Glutamatergic neuron (in vitro differentiated cells): Measurements from ENCODE around the gene D2HGDH. TPM values are rescaled to one million over a fixed set of nuclear protein-coding genes. Genes with fewer than 3 reads are reported as not detected.

Source experiments
- DNase-seq: peaks from one replicate; pipeline ENCODE4 v3.0.0; 2022
- H3K27ac Mint-ChIP-seq: one replicate; pipeline ENCODE4 v1.8.0; 2020; ENCODE audit warnings: mild to moderate bottlenecking, mixed read lengths, inconsistent platforms; ENCODE audit not compliant: unreplicated experiment
- H3K27me3 Mint-ChIP-seq: one replicate; pipeline ENCODE4 v1.8.0; 2020; ENCODE audit warnings: mild to moderate bottlenecking, moderate library complexity, mixed read lengths, inconsistent platforms; ENCODE audit not compliant: unreplicated experiment
- H3K36me3 Mint-ChIP-seq: one replicate; pipeline ENCODE4 v1.8.0; 2020; ENCODE audit warnings: mild to moderate bottlenecking, mixed read lengths, inconsistent platforms; ENCODE audit not compliant: unreplicated experiment
- H3K4me1 Mint-ChIP-seq: one replicate; pipeline ENCODE4 v1.8.0; 2020; ENCODE audit warnings: mild to moderate bottlenecking, low read depth, mixed read lengths, inconsistent platforms; ENCODE audit not compliant: unreplicated experiment
- H3K4me3 Mint-ChIP-seq: one replicate; pipeline ENCODE4 v1.8.0; 2020; ENCODE audit warnings: mild to moderate bottlenecking, mixed read lengths, inconsistent platforms; ENCODE audit not compliant: unreplicated experiment
- H3K9me3 Mint-ChIP-seq: one replicate; pipeline ENCODE4 v1.8.0; 2020; ENCODE audit warnings: mild to moderate bottlenecking, moderate library complexity, mixed read lengths, inconsistent platforms; ENCODE audit not compliant: unreplicated experiment
- total RNA-seq: library from RNA; stranded (reverse); fragmentation: NEBNext Ultra II Directional; extraction: Animal tissue kit (Norgen Biotek cat#: 25700); gene quantifications from one replicate; pipeline ENCODE4 v1.2.1, GENCODE V29; 2021; ENCODE audit not compliant: unreplicated experiment
- TF ChIP-seq, protein P1 (sequence below): fragments of 200-600 bp; sonication (generic); IDR thresholded peaks from one replicate; pipeline ENCODE4 v1.5.0; 2021; ENCODE audit not compliant: partially characterized antibody, unreplicated experiment

Gene D2HGDH
- total RNA-seq, 1 donor from 2014 or later, result 12.5 TPM

DNA sequence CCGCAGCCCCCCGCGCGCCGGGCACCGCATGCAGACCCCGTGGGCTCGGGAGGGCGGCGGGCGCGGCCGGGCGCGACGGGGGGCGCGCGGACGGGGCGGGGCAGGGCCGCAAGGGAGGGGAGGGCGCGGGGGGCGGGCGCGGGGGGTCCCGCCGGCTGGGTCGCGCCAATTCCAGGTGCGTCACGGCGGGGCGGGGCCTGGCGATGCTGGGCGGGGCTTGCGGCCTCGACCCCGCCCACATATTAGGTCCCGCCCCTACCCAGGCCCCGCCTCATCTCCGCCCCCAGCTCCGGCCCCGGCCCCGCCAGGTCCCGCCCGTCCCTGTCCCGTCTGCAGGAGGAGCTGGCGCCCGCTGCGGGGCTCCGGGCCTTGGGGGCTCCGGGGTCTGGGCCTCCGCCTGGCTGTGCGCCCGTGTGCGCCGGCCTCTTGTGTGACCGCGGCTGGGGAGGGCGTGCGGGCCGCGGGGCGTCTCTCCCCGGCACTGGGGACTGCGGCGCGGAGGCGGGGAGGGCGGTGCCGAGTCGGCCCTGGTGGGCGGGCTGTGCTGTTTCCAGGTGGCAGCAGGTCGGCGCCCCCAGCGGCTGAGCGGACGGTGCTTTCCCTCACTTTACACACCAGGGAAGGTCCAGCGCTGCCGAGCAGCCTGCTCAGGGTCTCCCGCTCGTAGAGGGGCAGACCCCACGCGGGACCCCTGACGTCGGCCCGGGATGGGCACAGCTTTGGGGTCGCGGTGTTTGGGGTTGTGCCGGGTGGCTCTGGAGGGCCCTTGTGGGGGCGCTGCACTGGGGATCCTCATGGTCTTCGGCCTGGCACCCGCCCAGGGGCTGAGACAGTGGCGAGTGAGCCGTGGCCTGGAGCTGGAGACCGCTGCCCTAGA, 32.0 kb upstream of the D2HGDH start:
- peaks cover 7% of the 10 kb centered on the region for H3K36me3 Mint-ChIP-seq
- H3K27ac Mint-ChIP-seq, result peak overlapping the region; percentile 81
- H3K27me3 Mint-ChIP-seq, result peaks cover 4% of the 10 kb centered on the region
- H3K4me3 Mint-ChIP-seq, result peak overlapping the region; percentile 83
- peaks cover 4% of the 10 kb centered on the region for H3K4me1 Mint-ChIP-seq
- TF ChIP-seq, protein P1, sequence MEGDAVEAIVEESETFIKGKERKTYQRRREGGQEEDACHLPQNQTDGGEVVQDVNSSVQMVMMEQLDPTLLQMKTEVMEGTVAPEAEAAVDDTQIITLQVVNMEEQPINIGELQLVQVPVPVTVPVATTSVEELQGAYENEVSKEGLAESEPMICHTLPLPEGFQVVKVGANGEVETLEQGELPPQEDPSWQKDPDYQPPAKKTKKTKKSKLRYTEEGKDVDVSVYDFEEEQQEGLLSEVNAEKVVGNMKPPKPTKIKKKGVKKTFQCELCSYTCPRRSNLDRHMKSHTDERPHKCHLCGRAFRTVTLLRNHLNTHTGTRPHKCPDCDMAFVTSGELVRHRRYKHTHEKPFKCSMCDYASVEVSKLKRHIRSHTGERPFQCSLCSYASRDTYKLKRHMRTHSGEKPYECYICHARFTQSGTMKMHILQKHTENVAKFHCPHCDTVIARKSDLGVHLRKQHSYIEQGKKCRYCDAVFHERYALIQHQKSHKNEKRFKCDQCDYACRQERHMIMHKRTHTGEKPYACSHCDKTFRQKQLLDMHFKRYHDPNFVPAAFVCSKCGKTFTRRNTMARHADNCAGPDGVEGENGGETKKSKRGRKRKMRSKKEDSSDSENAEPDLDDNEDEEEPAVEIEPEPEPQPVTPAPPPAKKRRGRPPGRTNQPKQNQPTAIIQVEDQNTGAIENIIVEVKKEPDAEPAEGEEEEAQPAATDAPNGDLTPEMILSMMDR, result peak; percentile 65
- H3K9me3 Mint-ChIP-seq, result peaks cover 10% of the 10 kb centered on the region
- DNase-seq, result peak; percentile 89

DNA sequence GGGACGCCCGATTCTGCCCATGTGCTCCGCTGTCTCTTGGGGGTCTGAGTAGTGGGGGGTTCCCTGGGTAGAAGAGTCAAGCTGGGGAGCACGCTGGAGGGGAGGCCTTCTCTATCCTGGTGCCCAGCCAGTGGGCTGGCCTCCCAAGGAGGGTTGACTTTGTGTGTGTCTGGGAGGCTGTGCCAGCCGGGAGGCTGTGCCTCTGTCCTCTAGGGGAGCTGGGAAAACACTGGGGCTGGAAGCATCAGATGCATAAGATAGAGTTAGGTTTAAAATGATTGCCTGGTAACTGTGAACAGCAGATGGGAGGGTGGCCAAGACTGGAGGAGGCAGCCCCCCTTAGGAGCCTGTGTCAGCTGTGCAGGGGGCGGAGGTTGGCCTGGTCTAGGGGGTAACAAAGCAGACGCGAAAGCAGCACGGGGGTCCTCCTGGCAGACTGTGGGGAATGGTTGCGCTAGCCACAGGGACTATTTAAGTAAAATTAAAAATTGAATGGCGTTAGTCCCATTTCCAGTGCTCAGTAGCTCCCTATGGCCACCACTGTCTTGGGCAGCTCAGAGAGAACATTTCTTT, 31.3 kb upstream of the D2HGDH start:
- DNase-seq, result no peak
- H3K27ac Mint-ChIP-seq, result peak overlapping the region; percentile 81
- peak overlapping the region; percentile 83 for H3K4me3 Mint-ChIP-seq
- TF ChIP-seq, protein P1, result no peak
- H3K4me1 Mint-ChIP-seq, result peaks cover 4% of the 10 kb centered on the region
- H3K27me3 Mint-ChIP-seq, result peaks cover 2% of the 10 kb centered on the region
- peaks cover 10% of the 10 kb centered on the region for H3K9me3 Mint-ChIP-seq
- peaks cover 7% of the 10 kb centered on the region for H3K36me3 Mint-ChIP-seq

- H3K27ac Mint-ChIP-seq, result no peak overlapping the region
- peaks cover 21% of the 10 kb centered on the region for H3K36me3 Mint-ChIP-seq
- H3K9me3 Mint-ChIP-seq, result peaks cover 10% of the 10 kb centered on the region
- no peak for DNase-seq
- peaks cover 3% of the 10 kb centered on the region for H3K27me3 Mint-ChIP-seq
- H3K4me1 Mint-ChIP-seq, result peaks cover 4% of the 10 kb centered on the region
- TF ChIP-seq, protein P1, result no peak
- H3K4me3 Mint-ChIP-seq, result no peak overlapping the region
Observed at GRCh38 chr2:241706537-241706936, 27.9 kb upstream of the D2HGDH start.

- Mint-ChIP-seq H3K4me3 (no peak overlapping the region), H3K36me3 (peaks cover 22% of the 10 kb centered on the region), H3K27ac (no peak overlapping the region), H3K27me3 (peaks cover 3% of the 10 kb centered on the region), H3K9me3 (peaks cover 7% of the 10 kb centered on the region), H3K4me1 (no peaks in the 10 kb centered on the region)
- no peak for DNase-seq
- TF ChIP-seq, protein P1, result no peak
Observed at GRCh38 chr2:241708879-241709278, 25.6 kb upstream of the D2HGDH start.

DNA sequence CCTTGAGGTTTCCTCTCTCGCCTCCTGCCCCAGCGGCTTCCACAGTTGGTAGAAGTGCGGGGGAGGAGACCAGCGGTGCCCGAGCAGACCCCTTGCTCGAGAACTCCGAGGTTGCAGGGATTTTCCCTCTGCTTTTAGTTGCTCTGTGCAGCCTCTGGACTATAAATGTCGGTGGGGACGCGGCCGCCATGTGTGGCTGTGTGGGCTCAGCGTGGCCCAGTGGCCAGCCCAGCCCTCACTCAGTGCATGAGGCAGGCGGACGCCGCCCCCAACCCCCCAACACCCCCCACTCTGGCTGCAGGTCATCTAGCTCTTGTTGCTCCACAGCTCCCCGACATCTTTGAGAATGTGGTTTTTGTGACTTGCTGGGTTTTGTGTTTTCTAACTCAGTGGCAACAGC, 15.3 kb upstream of the D2HGDH start:
- TF ChIP-seq, protein P1, result no peak
- Mint-ChIP-seq H3K27ac (no peak overlapping the region), H3K9me3 (peaks cover 11% of the 10 kb centered on the region), H3K36me3 (peaks cover 38% of the 10 kb centered on the region), H3K27me3 (peaks cover 4% of the 10 kb centered on the region), H3K4me1 (no peaks in the 10 kb centered on the region), H3K4me3 (no peak overlapping the region)
- DNase-seq, result no peak
